CD4-positive, alpha-beta T cell treated with Interleukin-4 for 1 hour (primary cell): ENCODE measurements around the gene MYO10.

Experiments used
- DNase-seq, 2 donors: peaks; one replicate each; pipeline ENCODE4 v3.0.0-alpha.2; 2020 to 2022

MYO10 gene

DNA sequence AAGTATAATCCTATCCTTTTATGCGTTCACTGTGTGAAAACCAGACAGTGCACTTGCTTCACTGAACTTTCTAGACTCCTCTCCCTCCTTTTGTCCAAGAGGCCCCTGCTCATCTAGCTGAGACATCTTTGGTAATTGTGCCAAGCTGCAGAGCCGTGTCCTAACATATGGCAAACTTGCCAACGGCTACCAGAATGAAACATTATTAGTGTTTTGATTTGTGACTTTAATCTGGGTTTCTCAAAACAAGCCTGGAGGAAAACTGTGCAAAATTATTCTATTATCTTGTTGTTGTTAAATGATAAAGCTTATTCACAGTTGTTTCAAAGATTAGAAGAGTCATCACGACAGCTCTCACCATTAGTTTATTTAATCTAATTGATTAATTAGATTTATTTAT, 240.3 kb downstream of the MYO10 start:
- no peak for DNase-seq

DNA sequence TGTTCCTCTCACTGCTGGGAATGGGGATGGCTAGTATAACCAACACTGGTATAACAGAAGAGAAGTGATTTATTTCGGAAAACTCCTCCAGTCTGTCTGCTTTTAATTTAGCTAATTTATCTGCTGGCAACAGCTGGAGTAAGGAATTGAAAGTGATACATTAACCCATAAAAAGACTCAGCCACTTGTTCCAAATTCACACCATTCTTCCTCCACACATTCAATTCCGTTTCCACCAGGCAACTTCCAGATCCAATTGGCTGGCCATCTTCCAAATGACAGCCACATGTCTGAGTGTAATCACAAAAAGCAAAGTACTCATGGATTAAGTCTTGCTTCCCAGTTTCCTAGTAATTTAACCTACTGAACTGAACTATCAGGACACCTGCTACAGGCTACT, 242.2 kb downstream of the MYO10 start:
- DNase-seq, result no peak

DNA sequence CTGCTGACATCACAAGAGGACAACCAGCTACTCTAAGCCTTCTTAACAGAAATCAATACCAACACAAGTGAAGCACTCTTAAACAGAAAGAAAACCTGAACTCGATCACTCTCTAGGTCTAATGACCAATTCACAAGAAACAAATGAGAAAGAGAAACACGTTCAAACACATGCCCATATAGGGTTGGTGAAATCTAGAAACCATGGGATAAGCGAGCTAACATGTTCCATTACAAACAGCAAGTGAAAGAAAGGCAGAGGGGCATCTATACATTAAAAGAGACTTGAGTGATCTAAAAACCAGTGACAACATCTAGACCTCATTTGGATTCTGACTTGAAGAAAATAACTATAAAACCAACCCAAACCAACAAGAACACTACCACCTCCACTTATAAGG, 244.4 kb downstream of the MYO10 start:
- no peak for DNase-seq

DNA sequence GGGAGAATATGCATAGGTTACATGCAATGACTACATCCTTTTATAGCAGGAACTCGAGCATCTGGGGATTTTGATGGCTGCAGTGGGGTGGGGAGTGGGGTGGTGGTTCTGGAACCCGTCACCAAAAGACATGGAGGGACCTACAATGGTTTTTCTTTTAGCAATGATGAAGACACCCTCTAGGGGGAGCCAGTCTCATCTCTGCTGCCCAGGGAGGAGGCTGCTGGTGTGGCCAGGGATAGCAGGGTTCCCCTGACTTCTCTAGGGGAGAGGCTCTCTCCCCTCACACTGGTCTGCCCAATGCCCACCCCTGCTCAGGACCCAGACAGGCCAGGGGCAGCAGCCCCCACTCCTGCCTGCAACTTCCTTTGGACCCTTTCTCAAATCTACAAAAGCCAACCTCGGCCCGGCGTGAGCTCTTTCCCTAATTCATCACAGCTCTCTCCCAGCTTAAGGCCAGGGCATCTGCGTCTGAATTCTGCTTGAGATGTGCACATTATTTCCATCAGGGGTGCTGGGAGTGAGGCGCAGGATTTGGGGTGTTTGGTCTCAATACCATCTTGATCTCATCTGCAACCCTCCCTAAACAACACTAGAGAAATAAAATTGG, 245.7 kb downstream of the MYO10 start:
- DNase-seq, result peak in 1 of 2 donors; percentile 1

DNA sequence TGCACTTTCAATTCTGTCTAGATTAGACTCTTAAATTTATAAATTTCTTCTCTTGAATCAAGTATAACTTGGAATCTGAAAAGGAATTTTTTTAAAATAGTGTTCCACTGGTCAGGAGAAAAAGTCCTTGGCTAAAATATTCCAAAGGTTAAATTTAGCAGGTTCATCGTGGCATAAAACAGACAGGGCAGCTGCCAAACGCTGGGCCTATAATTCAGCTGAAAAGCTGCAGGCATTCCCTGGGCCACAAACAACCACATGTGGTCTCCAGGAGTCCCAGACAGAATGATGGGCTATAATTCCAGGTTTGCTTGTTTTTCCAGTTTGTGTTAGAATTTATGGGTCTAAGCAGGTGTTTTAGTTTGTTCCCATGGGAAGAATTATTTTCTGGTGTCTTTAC, 248.2 kb downstream of the MYO10 start:
- DNase-seq, result no peak

DNA sequence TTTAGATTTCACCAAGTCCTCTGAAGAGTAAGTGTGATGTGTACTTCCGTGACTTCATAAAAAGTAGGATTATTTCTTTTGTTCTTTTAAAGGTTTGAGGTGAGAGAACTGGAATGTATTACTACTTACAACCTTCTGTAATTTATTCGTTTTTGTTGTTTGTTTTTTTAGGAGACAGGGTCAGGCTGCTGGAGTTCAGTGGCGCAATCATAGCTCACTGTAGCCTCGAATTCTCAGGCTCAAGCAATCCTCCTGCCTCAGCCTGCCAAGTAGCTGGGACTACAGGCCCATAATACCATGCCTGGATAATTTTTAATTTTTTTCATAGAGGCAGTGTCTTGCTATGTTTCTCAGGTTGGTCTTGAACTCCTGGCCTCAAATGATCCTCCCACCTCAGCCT, 251.0 kb downstream of the MYO10 start:
- no peak for DNase-seq

GRCh38 chr5:16681876-16682275, 254.2 kb downstream of the MYO10 start:
- DNase-seq, result no peak

GRCh38 chr5:16679863-16680262, 256.2 kb downstream of the MYO10 start:
- DNase-seq, result no peak

- no peak for DNase-seq
Measured at GRCh38 chr5:16679190-16679589, 256.9 kb downstream of the MYO10 start.

GRCh38 chr5:16675806-16676205, 260.3 kb downstream of the MYO10 start:
- DNase-seq, result no peak

- DNase-seq, result no peak
Measured at GRCh38 chr5:16674750-16675149, 261.3 kb downstream of the MYO10 start.

DNA sequence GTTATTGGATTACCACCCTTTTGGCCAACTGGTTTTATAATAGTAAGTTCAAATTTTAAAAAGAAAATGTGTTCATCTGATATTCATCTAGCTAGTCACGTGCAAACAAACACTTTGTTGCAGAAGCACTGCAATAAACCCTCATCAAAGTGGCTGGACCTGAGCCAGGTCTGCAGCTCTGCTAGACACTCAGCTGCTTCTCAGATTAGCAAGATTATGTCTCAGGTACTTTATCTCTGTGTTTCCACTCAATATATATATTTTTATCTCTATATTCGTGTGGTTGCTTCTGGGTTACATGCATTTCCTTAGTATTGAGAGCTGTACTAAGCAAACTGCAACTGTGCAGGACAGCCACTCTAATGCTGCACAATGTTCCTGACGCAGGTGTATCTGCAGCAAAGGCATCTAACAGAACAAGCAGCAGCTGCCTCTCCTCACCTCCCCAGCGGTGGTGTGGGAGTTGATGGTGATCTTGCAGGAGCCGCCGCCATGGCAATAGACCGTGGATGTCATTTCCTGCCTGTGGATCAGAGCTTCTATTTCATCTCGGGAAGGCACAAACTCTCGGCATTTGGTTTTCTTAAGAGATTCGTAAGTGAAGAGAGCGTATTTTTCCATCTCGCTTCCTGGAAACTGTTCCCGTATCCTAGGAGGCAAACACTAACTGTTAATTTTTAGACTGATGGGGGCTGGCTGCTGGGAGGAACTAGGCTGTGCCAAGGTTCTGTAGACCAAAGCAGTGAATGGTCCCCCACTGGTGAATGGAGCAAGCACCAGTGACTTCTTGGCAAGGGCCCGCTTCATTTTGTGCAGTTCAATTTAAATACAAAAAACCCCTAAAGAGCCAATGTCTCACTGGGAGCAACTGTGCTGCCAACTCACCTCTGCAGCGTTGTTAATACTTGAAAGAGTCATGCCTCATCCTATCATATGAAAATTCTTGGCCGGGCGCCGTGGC, 262.6 kb downstream of the MYO10 start:
- DNase-seq, result peak in 1 of 2 donors; percentile 12

DNA sequence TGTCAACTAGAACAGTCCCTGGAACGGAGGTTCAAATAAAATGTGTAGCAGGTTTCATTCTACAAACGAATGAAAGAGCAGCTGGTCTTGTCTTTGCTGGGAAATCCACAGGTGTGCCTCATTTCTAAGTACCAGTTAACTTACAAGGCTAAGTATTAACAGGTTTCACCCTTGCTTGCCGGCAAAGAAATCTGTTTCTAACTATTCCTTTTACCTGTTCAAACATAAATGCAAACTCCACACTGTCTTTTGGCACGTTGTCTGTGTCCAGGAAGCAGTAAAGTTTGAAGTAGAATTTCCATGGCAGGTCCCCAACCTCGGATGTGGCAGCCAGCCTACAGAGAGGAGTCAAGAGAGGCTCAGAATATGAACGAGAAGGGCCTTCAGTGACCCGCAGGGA, 264.9 kb downstream of the MYO10 start:
- no peak for DNase-seq

DNA sequence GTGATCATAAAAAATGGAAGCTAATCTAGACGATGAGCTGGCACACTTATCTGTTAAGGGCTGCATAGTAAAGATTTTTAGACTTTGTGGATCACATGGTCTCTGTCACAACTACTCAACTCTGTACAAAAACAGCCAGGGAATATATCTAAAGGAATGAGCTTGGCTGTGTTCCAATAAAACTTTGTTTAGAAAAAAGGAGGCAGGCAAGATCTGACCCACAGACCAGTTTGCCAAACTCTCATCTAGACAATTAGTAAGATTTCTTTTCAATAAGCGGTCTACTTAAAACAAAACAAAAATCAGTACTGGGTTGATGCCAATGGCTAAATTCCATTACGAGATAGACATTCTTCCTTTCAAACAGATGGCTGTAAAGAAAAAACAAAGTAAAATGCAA, 266.3 kb downstream of the MYO10 start:
- DNase-seq, result no peak

- no peak for DNase-seq
Measured at GRCh38 chr5:16668631-16669030, 267.5 kb downstream of the MYO10 start.

GRCh38 chr5:16668194-16668593, 267.9 kb downstream of the MYO10 start:
- DNase-seq, result no peak

DNA sequence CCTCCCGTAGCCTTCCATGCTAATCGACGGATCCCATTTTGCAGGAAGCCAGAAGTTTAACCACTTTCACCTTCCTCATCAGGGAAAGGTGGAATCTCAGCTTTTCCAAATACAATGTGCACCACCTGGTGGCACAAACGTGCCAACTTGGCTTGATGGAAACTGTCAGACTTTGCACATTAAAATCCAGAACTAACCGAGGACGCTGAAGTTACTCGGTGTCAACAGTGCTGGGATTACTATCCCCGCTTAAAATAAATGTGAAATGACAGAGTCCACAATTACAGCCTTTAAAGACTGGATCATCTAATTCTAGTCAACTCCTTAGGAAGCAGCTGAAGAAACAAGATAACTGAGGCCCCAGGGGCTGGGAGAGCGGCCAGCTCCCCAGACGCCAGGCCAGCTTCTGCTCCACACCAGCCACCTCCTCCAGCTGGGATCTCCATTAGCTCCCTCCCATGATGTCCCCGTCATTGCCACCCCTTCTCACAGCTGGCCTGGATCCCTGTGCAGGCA, 269.1 kb downstream of the MYO10 start:
- peak; percentile 19 to 26 for DNase-seq

DNA sequence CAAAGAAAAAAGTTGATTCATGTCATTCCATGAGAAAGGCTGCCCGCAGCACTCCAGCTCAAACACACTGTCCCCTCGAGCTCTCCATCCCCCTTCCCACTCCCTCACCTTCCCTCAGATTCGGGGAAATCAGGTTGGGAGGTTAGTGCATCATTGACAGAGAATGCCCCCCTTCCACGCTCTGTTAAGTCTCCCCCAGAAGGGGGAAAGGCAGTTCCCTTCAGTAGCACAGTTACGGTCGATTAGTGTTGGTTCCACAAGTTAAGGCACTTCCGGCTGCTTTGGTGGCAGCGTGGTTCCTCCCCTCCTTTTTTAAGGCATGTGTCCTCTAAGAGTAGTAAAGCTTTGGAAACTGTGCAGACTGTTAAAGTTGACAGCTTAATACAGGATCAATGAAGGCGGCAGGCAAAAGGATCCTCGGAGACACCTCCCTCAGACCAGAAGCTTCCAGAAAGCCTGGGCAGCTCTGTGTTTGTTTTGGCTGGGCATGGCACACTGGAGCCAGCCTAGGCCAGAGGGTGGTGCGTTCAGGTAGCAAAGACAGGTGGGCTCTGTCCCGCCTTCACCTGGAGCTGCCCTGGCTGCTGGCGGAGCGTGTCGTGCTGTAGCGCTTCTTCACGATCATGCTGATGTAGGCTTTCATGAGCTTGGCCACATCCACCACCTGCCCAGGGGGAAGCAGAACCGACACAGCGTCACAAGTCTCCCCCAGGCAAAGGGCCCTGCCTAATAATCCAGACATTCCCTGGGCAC, 269.8 kb downstream of the MYO10 start:
- no peak for DNase-seq

DNA sequence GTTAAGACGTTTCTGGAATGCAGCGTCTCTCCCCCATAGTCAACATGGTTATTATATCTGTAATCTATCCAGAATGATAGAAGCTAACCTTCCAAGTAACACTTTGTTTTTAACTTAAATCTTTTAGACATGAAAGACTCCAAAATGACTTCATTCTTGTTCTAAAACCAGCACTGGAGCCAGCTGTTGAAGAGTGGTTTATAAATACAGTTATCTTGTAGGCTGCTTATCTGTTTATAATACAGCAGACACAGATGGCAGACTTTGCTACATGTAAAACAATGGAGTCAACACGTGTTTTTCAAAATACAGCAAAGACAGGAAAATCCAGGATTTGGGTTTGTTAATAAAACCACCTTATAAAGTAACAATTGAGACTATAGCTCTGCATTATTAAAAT, 270.5 kb downstream of the MYO10 start:
- no peak for DNase-seq

GRCh38 chr5:16664368-16664767, 271.7 kb downstream of the MYO10 start:
- no peak for DNase-seq

DNA sequence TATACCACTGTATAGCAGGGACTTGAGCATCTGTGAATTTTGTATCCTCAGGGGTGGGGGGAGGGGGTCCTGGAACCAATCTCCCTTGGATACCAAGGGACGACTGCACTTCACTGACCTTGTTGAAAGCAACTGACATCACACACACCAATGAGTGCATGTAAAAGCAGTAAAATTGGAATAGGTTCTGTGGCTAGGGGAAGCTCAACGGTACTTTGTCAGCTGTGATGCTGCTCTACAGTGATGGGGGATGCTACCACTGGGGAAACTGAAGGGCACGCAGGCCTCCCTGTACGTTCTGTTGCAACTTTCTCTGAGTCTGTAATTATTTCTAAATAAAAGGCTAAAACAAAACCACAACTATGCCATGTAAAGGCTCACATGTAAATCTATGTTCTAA, 272.2 kb downstream of the MYO10 start:
- DNase-seq, result no peak

- no peak for DNase-seq
Measured at GRCh38 chr5:16661713-16662112, 274.4 kb downstream of the MYO10 start.

GRCh38 chr5:16660982-16661381, 275.1 kb downstream of the MYO10 start:
- DNase-seq, result no peak
